Measurements from ENCODE around the gene RGS7.

The RGS7 gene

DNA sequence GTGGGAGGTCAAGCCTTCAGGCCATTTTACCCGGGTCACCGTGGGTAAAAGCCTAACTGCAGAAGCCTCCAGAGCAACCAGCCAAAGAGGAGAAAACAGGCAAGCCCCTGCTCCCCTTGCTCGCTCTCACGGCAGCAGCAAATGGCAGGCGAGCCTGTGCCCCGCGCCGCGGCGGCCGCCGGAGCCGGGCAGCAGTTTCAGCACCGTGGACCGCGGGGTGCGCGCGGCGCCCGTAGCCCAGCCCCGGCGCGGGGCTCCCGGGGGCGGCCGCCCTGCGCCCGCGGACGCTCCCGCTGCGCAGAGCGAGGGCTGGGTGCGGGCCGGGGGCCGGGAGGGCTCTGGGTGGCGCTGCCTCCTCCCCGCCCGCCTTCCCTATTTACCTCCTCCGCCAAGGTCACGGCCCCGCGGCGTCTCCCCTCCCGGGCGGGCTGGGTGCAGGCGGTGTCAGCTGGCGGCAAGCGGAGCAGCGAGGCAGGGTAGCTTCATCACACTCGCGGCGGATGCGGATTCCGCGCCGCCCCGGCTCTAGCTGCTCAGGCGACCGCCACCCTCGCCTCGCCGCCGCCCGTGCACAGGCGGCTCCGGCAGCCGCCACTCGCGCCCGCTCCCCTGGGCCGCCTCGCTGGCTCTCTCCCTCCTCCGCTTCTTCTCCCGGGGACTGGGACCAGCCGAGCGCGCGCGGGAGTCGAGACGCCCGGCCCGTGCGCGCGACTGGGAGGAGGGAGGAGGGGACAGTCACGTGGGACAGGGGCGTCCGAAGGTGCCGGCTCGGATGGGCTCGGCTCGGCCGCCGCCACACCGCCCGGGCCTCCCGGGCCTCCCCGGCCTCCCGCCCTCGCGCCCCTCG is at the start of gene RGS7:
TSS of gene RGS7 (minus strand) at position 687 of the 847 bp plus-strand sequence.
- Histone ChIP-seq H3K27me3 (replicated peaks; ENCODE audit: control insufficient read depth, insufficient read depth, low read length) (peaks cover 17% of the 10 kb centered on the region), H3K36me3 (ENCODE audit: control insufficient read depth, insufficient read depth, low read length, severe bottlenecking) (no peaks in the 10 kb centered on the region), H3K4me1 (ENCODE audit: control insufficient read depth, insufficient read depth, low read length) (no peaks in the 10 kb centered on the region), H3K4me3 (ENCODE audit: low read length) (peak within 1 kb of the TSS; percentile 79), H3K9me3 (ENCODE audit: control insufficient read depth, low read length) (no peaks in the 10 kb centered on the region), H3K9ac (ENCODE audit: low read length) (peak within 1 kb of the TSS; percentile 49)
- DNase-seq (ENCODE audit: low read depth): peak; percentile 88

DNA sequence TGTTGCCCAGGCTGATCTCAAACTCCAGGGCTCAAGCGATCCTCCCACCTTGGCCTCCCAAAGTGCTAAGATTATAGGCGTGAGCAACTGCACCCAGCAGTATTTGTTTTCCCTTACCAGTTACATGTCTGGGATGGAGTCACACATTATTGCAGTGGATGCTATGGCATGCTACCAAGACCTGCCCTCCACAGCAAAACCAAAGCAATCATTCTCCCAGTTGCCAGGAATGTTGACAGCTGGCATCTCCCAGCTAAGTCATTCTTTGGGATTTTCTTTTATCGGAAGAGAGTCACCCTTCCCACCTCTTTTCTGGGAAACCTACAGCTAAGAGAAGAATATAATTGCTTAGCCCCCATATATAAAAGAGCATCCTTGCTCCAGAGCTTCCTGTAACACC is 49.4 kb upstream of the RGS7 start:
- DNase-seq (ENCODE audit: low read depth): no peak
- peaks cover 10% of the 10 kb centered on the region for H3K4me1 ChIP-seq (ENCODE audit: control insufficient read depth, insufficient read depth, low read length)
- no peak overlapping the region for H3K4me3 ChIP-seq (ENCODE audit: low read length)
- H3K9me3 ChIP-seq (ENCODE audit: control insufficient read depth, low read length): no peaks in the 10 kb centered on the region
- H3K36me3 ChIP-seq (ENCODE audit: control insufficient read depth, insufficient read depth, low read length, severe bottlenecking): no peaks in the 10 kb centered on the region
- H3K27me3 ChIP-seq (replicated peaks; ENCODE audit: control insufficient read depth, insufficient read depth, low read length): no peaks in the 10 kb centered on the region
- no peak overlapping the region for H3K9ac ChIP-seq (ENCODE audit: low read length)

DNA sequence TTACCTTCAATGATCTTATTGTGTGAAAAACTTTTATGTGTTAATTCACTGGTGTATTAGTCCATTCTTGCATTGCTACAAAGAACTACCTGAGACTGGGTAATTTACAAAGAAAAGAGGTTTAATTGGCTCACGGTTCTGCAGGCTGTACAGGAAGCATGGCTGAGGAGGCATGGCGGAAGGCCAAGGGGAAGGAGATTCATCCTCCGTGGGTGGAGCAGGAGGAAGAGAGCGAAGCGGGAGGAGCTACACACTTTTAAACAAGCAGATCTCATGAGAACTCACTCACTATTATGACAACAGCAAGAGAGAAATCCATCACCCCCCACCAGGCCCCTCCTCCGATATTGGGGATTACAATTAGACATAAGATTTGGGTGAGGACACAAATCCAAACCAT is 44.2 kb upstream of the RGS7 start:
- Histone ChIP-seq H3K27me3 (replicated peaks; ENCODE audit: control insufficient read depth, insufficient read depth, low read length) (peaks cover 5% of the 10 kb centered on the region), H3K36me3 (ENCODE audit: control insufficient read depth, insufficient read depth, low read length, severe bottlenecking) (no peaks in the 10 kb centered on the region), H3K9ac (ENCODE audit: low read length) (no peak overlapping the region), H3K4me1 (ENCODE audit: control insufficient read depth, insufficient read depth, low read length) (no peaks in the 10 kb centered on the region), H3K4me3 (ENCODE audit: low read length) (no peak overlapping the region), H3K9me3 (ENCODE audit: control insufficient read depth, low read length) (no peaks in the 10 kb centered on the region)
- no peak for DNase-seq (ENCODE audit: low read depth)

DNA sequence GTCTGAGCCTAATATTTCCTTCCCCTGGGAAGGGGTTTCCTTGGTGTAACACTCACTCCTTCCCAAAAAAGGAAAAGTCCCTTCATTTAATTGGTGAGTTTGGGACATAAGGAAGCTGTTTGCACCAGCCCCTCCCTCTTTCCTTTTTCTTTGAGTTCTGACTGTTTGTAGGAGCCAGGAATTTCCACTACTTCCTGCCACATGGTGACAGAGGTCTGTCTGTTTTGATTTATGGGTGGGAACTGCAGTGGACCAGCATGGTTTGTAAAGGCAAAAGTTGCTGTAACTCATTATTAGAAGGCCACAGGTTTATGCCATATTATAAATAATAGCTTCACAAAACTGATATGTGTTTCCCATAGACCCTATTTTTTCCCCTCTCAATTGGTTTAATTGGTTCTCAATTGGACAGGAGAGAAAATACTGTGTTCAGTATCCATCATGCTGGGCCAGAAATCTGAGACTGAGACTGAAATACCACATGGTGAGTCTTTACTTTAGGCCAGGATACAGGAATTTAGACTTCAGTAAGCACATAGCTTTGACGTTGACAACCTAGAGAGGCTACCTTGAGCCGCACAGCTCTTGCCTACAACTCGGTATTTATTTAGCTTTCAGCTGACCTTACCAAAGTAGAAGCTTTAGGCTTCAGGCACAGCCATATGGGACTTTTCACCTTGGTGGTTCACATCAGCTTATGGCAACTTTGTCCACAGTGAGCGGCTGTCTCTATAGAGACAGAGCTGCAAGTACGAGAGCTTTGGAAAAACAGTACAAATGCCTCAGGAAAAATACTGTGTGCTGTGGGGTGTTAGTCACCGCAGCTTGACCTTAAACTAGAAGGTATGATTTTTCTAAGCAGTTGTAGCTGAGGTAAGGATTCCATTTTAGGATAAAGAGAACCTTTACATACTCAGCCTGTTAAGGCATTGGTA is 40.0 kb upstream of the RGS7 start:
- Histone ChIP-seq H3K4me1 (ENCODE audit: control insufficient read depth, insufficient read depth, low read length) (no peaks in the 10 kb centered on the region), H3K9ac (ENCODE audit: low read length) (no peak overlapping the region), H3K9me3 (ENCODE audit: control insufficient read depth, low read length) (no peaks in the 10 kb centered on the region), H3K4me3 (ENCODE audit: low read length) (no peak overlapping the region), H3K27me3 (replicated peaks; ENCODE audit: control insufficient read depth, insufficient read depth, low read length) (peaks cover 5% of the 10 kb centered on the region), H3K36me3 (ENCODE audit: control insufficient read depth, insufficient read depth, low read length, severe bottlenecking) (no peaks in the 10 kb centered on the region)
- peak; percentile 17 for DNase-seq (ENCODE audit: low read depth)

DNA sequence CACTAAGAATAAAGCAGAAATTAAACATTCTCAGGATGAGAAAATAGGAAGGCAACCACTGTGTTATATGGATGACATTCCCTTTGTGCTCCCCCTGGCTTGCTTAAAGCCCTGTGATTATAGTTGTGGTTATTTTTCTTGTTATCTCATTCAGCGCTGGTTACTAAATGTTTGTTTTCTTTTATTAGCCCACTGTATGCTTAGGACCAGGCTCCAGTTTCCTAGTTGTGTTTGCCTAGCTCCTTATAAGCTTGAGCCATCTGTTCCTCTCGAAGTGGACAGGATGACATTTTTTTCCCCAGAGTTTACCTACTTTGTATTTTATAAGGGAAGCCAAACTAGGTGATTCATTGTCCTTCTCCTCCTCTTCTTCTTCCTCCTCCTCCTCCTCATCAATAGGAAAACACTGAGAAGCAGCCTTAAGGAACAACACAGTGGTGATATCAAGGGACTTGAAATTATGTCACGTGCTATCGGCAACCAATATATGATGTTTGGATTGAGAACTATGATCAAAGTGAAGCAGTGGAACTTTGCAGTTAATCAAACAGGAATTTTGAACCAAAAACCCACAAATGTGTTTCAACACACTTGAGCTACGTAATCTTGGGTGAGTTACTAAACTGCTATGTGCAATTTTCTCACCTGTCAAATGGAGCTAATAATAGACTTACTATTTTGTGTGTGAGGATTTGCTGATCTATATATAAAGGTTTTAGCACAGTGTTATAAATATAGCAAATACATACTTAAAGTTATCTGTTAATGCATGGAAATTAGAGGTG is 35.1 kb upstream of the RGS7 start:
- Histone ChIP-seq H3K4me1 (ENCODE audit: control insufficient read depth, insufficient read depth, low read length) (no peaks in the 10 kb centered on the region), H3K4me3 (ENCODE audit: low read length) (no peak overlapping the region), H3K27me3 (replicated peaks; ENCODE audit: control insufficient read depth, insufficient read depth, low read length) (no peaks in the 10 kb centered on the region), H3K9ac (ENCODE audit: low read length) (no peak overlapping the region), H3K36me3 (ENCODE audit: control insufficient read depth, insufficient read depth, low read length, severe bottlenecking) (no peaks in the 10 kb centered on the region), H3K9me3 (ENCODE audit: control insufficient read depth, low read length) (no peaks in the 10 kb centered on the region)
- peak; percentile 29 for DNase-seq (ENCODE audit: low read depth)

DNA sequence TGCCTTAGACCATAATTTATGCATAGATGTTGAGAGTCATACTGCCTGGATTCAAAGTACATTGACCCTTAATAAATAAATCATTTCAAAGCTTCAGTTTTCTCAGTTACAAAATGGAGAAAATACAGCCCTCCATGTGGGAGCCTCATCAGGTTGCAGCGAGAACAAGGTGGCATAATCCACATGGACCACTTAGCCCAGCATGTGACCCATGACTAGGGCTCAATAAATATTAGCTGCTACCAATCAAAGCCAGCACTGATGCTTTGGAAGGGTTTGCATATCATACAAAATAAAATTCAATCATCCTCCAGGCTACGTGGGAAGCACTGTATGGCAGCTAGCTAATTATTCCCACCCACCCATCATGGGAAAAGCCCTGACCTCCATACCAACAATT is 33.5 kb upstream of the RGS7 start:
- Histone ChIP-seq H3K9me3 (ENCODE audit: control insufficient read depth, low read length) (no peaks in the 10 kb centered on the region), H3K9ac (ENCODE audit: low read length) (no peak overlapping the region), H3K36me3 (ENCODE audit: control insufficient read depth, insufficient read depth, low read length, severe bottlenecking) (no peaks in the 10 kb centered on the region), H3K27me3 (replicated peaks; ENCODE audit: control insufficient read depth, insufficient read depth, low read length) (no peaks in the 10 kb centered on the region), H3K4me1 (ENCODE audit: control insufficient read depth, insufficient read depth, low read length) (no peaks in the 10 kb centered on the region), H3K4me3 (ENCODE audit: low read length) (no peak overlapping the region)
- no peak for DNase-seq (ENCODE audit: low read depth)

DNA sequence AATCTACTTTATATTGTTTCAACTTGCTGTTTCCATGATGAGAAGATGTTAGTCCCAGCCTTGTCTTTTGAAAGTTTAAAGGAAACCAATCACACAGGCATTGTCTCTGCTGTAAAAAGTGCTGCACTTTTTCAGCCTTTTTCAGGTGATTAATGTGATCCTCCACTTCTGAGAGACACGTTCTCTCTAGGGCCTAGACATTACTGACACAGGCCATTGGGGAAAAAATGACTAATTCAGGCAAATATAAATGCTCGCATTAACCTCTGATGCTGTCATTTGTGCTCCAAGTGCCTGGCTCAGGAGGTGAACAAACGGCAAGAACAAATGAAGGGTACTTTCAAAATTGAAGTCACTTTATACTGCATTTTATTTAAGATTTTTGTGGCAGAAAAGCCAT is 32.4 kb upstream of the RGS7 start:
- no peak overlapping the region for H3K4me3 ChIP-seq (ENCODE audit: low read length)
- no peak for DNase-seq (ENCODE audit: low read depth)
- H3K36me3 ChIP-seq (ENCODE audit: control insufficient read depth, insufficient read depth, low read length, severe bottlenecking): no peaks in the 10 kb centered on the region
- no peaks in the 10 kb centered on the region for H3K4me1 ChIP-seq (ENCODE audit: control insufficient read depth, insufficient read depth, low read length)
- H3K9ac ChIP-seq (ENCODE audit: low read length): no peak overlapping the region
- H3K9me3 ChIP-seq (ENCODE audit: control insufficient read depth, low read length): no peaks in the 10 kb centered on the region
- no peaks in the 10 kb centered on the region for H3K27me3 ChIP-seq (replicated peaks; ENCODE audit: control insufficient read depth, insufficient read depth, low read length)

DNA sequence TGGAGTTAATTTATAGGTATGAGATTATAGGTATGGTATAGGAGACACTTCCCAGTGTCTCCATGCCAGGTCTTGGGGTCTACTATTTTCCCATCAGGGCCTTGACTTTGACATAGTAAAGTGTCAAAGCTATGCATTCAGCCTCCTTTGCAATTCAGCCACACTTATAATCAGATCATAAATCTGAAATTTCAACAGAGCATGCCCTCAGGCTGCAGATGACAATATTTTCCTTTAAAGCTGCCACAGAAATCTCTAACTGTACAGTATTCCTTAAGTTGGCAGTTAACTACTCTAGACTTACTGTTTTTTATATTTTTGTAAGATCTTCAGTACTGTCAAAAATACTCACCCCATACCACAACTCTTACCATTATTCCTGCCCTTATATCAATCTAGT is 30.2 kb upstream of the RGS7 start:
- H3K9ac ChIP-seq (ENCODE audit: low read length): no peak overlapping the region
- H3K4me3 ChIP-seq (ENCODE audit: low read length): no peak overlapping the region
- no peak for DNase-seq (ENCODE audit: low read depth)
- no peaks in the 10 kb centered on the region for H3K27me3 ChIP-seq (replicated peaks; ENCODE audit: control insufficient read depth, insufficient read depth, low read length)
- H3K4me1 ChIP-seq (ENCODE audit: control insufficient read depth, insufficient read depth, low read length): no peaks in the 10 kb centered on the region
- peaks cover under 1% of the 10 kb centered on the region for H3K9me3 ChIP-seq (ENCODE audit: control insufficient read depth, low read length)
- H3K36me3 ChIP-seq (ENCODE audit: control insufficient read depth, insufficient read depth, low read length, severe bottlenecking): no peaks in the 10 kb centered on the region

DNA sequence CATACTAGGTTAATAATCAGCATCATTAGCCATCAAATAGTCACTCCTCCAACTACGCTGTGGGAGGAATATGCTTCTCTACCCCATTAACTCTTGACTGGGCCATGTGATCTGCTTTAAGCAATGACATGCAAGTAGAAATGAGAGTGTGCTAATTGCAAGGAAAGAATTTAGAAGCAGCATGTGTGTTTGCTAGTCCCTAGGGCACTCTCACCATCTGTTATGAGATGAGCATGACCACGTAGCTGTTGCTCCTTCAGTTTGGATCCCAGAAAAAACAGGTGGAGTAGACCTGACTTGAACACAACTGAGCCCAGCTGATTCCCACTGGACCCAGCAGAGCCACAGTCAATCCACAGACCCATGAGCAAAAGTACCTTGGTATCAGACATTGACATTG is 19.7 kb upstream of the RGS7 start:
- H3K36me3 ChIP-seq (ENCODE audit: control insufficient read depth, insufficient read depth, low read length, severe bottlenecking): no peaks in the 10 kb centered on the region
- no peak overlapping the region for H3K4me3 ChIP-seq (ENCODE audit: low read length)
- no peaks in the 10 kb centered on the region for H3K4me1 ChIP-seq (ENCODE audit: control insufficient read depth, insufficient read depth, low read length)
- DNase-seq (ENCODE audit: low read depth): no peak
- H3K9ac ChIP-seq (ENCODE audit: low read length): no peak overlapping the region
- no peaks in the 10 kb centered on the region for H3K27me3 ChIP-seq (replicated peaks; ENCODE audit: control insufficient read depth, insufficient read depth, low read length)
- peaks cover under 1% of the 10 kb centered on the region for H3K9me3 ChIP-seq (ENCODE audit: control insufficient read depth, low read length)

DNA sequence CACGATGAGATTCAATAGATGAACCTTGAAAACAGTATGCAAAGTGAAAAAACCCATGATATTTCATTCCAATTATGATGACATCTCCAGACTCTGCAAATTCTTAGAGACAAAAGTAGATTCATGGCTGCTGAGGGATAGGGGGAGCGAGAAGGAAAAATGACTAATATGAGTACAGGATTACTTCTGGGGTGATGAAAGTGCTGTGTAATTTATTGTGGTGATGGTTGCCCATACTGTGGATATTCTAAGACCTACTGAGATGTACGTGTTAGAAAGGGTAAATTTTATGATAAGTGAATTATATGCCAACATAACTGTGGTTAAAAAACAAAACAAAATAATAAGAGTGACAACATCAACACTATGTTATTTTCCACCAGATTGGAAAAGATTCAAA is 18.9 kb upstream of the RGS7 start:
- DNase-seq (ENCODE audit: low read depth): no peak
- Histone ChIP-seq H3K9ac (ENCODE audit: low read length) (no peak overlapping the region), H3K36me3 (ENCODE audit: control insufficient read depth, insufficient read depth, low read length, severe bottlenecking) (no peaks in the 10 kb centered on the region), H3K9me3 (ENCODE audit: control insufficient read depth, low read length) (no peaks in the 10 kb centered on the region), H3K4me3 (ENCODE audit: low read length) (no peak overlapping the region), H3K4me1 (ENCODE audit: control insufficient read depth, insufficient read depth, low read length) (no peaks in the 10 kb centered on the region), H3K27me3 (replicated peaks; ENCODE audit: control insufficient read depth, insufficient read depth, low read length) (no peaks in the 10 kb centered on the region)

DNA sequence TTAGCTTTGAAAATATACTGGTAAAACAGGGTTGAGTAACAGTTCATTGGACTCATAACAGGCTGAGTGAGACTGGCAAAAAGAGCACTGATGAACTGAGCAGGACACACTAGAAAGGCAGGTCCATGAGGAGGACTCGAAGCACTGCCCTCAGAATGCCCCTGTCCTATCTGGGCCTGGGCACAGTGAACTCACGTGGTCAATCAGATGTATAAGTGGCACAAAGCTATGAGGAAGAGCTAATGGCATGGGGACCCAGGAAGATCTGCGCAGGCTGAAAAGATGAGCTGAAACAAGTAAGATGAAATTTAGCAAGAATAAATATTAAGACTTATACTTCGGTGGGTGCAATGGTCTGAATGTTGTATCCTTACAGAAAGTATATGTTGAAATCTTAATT is 9.2 kb upstream of the RGS7 start:
- H3K9me3 ChIP-seq (ENCODE audit: control insufficient read depth, low read length): peaks cover 4% of the 10 kb centered on the region
- H3K36me3 ChIP-seq (ENCODE audit: control insufficient read depth, insufficient read depth, low read length, severe bottlenecking): no peaks in the 10 kb centered on the region
- DNase-seq (ENCODE audit: low read depth): no peak
- no peak overlapping the region for H3K4me3 ChIP-seq (ENCODE audit: low read length)
- no peaks in the 10 kb centered on the region for H3K27me3 ChIP-seq (replicated peaks; ENCODE audit: control insufficient read depth, insufficient read depth, low read length)
- H3K4me1 ChIP-seq (ENCODE audit: control insufficient read depth, insufficient read depth, low read length): no peaks in the 10 kb centered on the region
- no peak overlapping the region for H3K9ac ChIP-seq (ENCODE audit: low read length)
